Epidermal melanocyte (primary cell): Measurements from ENCODE around the gene RTN4.

ENCODE experiments used
- DNase-seq: peaks from one replicate; pipeline ENCODE4 v3.0.0; 2011; ENCODE audit warnings: low spot score; ENCODE audit not compliant: insufficient read length

Gene RTN4

GRCh38 chr2:55033921-55034320 is 16.3 kb downstream of the RTN4 start:
- no peak for DNase-seq

- no peak for DNase-seq
Observed at GRCh38 chr2:55033076-55033742, 17.0 kb downstream of the RTN4 start.

GRCh38 chr2:55031505-55031904 is 18.7 kb downstream of the RTN4 start:
- no peak for DNase-seq

GRCh38 chr2:55030766-55031165 is 19.5 kb downstream of the RTN4 start:
- DNase-seq: no peak

- no peak for DNase-seq
Observed at GRCh38 chr2:55029098-55029497, 21.2 kb downstream of the RTN4 start.

GRCh38 chr2:55027226-55027625 is 23.0 kb downstream of the RTN4 start:
- DNase-seq: no peak

DNA sequence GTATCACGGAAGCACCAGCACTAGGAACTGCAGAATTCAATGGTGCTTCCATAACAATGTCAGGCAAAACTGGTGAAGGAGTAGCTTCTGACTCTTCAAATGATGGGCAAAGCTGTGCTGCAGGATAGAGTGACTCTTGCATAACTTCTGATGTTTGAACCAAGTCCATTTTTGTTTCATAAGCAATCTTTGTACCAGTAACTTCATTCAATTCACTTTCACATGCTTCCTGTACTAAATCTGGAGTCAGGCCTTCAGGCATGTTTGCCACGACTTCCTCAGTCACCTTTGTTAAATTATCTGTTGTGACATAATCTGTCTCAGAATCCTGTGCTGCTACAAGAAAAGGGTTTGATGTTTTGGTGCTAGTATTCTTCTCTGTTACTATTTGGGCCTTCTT is 24.0 kb downstream of the RTN4 start:
- DNase-seq: no peak

DNA sequence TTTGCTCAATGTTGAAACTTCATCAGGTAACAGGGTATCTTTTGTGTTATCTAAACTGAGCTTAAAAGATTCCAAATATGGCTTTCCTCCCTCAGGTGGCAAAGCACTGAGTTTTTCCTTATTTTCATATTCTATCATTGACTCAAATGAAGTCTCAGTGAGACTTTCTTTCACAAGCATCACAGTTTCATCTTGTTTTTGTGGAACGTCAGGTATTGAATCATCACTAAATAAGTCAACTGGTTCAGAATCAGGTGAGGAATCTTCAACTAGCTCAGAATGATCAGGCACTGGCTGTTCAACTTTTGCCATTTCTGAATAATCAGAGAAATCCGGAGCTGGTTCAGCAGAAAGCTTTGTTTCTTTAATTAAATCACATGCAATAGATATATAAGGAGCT is 24.6 kb downstream of the RTN4 start:
- DNase-seq: no peak

GRCh38 chr2:55025082-55025481 is 25.2 kb downstream of the RTN4 start:
- no peak for DNase-seq

GRCh38 chr2:55022476-55022875 is 27.8 kb downstream of the RTN4 start:
- DNase-seq: no peak

DNA sequence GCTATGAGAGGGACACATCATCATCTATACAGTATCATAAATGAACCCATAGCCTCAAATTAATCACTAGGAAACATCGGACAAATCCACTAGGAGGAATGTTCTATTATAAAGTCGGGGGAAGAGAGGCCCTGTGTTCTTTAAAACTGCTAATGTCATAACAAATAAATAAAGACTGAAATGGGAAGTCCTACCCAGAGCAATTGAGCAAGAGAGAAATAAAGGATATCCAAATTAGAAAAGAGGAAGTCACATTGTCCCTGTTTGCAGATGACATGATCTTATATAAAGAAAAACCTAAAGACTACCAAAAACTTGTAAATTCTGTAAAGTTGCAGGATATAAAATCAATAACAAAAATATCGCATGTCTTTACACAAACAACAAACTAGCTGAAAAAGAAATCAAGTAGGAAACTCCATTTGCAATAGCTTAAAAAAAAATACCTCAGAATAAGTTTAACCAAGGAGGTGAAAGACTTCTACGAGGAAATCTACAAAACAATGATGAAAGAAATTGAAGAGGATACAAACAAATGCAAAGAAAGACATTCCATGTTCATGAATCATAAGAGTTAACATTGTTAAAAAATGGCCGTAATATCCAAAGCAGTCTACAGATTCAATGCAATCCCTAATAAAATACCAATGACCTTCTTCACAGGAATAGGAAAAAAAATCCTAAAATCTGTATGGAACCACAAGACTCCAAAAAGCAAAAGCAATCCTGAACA is 30.6 kb downstream of the RTN4 start:
- DNase-seq: no peak

- DNase-seq: no peak
Observed at GRCh38 chr2:55018619-55019018, 31.6 kb downstream of the RTN4 start.

DNA sequence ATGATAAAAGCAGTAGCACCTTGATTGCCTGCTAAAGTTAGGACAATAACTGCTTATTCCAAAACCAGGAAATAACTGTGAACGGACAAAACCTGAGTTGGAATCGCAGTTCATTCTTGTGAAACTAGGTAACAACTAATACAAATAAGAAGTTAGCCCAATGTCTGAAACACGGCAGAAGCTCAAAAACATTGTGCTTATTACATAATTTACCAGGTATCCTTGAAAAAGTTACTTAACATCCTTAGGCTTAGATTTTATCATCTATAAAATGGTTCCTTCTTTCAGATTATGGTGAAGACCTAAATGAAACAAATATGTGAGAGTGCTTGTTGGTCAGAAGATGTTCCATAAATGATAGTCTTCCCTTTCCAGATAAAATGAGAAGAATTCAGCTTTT is 32.4 kb downstream of the RTN4 start:
- DNase-seq: no peak

DNA sequence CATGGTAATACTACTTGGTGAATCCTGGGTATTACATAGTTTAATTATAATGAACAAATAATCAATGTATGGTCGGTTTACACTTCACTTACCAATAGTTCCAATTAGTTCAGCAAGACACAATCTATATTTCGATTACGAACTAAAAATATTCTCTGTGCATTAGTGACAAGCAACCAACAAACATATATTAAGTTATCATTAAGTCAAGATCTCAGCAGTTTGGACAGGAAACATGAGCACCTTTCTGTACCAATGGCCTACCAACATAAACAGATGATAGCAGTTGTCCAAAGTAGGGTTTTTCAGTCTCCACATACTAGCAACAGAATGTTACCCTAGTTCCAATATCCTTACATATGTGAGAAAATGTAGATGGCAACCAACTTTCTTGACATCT is 32.8 kb downstream of the RTN4 start:
- DNase-seq: no peak

DNA sequence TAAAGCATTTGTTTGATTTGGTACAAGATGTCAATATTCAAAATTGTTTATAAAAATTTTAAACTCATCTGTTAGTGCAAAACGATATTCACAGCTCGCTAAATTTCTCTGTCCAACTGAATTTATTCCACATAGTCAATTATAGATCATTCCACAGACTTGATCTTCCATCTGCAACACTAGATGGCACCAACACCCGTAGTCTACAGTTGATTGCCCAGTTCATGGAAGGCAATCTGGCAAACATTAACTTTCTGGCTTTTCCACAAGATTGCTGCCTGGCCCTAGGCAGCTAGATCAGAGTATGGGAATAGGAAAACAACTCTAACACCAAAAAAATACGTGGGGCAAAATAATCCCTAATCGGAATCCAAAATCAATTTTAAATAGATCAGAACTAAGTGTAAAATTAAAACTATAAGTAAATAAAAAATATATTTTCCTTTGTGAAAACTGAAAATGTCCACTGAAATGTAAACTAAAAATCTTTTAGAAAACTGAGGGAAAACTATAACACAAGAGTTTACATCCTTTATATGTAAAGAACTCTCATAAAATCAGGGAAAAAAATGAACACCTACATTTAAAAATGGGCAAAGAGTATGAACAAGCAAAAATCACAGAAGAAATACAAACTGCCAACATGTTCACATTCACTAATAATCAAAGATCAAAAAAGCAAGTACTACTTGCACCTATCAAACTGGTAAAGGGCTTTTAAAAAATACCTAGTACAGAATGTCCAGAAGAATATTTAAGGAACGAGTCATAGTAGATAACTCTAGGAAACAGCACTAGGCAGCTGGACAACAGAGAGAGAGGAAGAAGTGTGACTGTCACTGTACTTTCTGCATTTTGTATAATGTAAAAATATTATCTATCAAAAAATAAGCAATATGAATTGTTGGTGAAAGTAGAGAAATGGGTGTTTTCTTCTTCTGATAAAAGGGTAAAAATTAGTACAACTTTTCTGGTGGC is 35.0 kb downstream of the RTN4 start:
- DNase-seq: peak; percentile 57

- no peak for DNase-seq
Observed at GRCh38 chr2:55013936-55014335, 36.3 kb downstream of the RTN4 start.

GRCh38 chr2:55012672-55013484 is 37.4 kb downstream of the RTN4 start:
- no peak for DNase-seq

DNA sequence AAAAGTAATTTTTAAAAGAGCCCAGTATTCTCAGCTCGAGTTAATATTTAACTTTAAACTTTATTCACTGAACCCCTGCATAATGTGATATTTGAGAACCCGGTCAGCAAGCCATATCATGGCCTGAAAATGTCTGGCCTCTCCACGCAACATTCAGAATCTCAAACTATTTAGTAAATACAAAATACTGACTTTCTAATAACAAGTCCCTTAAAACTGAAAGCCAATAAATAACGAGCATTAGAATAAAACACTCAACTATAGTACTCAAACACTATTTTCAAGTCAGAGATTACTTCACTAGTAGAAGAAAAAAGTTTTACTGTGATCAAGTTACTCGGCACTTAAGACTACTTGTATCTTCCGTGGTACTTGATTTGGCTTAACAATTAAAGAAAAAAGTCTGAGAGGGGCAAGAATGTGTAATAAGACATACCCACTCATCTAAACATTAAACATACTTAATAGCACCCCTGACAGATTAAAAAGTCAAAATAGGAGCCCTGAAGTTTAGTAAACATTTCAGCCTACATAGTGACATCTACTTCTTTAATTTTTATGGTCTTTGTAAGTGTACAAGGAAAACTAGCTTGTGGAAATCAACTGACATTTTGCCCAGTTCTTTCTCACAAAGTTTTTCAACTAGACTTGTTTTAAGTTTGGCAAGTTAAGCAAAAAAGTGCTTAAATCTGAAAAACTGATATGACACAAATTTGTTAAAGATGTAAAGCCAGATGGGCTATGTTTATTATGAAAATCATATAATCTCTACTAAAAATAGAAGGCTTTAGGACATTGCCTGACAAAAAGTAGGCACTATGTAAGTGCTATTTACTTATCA is 38.2 kb downstream of the RTN4 start:
- DNase-seq: no peak

GRCh38 chr2:55010915-55011314 is 39.3 kb downstream of the RTN4 start:
- no peak for DNase-seq

DNA sequence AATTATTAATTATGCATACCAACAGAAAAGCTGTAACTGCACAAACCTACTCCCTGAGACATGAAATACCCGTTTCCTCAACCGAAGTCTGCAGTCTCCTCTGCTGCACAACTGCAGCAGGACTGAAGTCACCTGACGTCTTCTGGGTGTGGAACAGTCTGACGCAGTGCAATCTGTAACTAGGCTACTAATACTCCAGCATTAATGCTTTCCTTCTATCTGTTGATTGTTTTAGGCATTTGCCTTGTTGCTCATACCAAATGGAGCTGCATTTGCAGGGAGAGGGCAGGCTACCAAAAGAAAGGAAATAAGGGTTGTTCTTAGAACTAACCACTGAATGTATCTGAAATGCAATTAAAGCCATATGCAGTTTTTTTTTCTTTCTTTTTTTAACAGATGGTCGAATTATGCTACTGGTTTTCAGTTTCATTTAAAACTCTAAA is 40.1 kb downstream of the RTN4 start:
- DNase-seq: peak; percentile 44
